GM12864 (cell line): ENCODE measurements around the gene MZF1.

Experiments used
- DNase-seq: peaks from one replicate; pipeline ENCODE4 v3.0.0-alpha.2; 2011; ENCODE audit warnings: low read depth
- H3K4me3 ChIP-seq: 2 replicates; pipeline ENCODE4 v1.5.1; 2011; ENCODE audit warnings: mild to moderate bottlenecking, low read depth, low read length, control low read depth
- TF ChIP-seq, protein P1 (sequence below): IDR thresholded peaks from 2 replicates; pipeline ENCODE4 v1.5.1; 2011; ENCODE audit warnings: low read depth, mild to moderate bottlenecking, moderate library complexity, low read length, control low read depth, inconsistent platforms; ENCODE audit errors: missing control alignments

The MZF1 gene

DNA sequence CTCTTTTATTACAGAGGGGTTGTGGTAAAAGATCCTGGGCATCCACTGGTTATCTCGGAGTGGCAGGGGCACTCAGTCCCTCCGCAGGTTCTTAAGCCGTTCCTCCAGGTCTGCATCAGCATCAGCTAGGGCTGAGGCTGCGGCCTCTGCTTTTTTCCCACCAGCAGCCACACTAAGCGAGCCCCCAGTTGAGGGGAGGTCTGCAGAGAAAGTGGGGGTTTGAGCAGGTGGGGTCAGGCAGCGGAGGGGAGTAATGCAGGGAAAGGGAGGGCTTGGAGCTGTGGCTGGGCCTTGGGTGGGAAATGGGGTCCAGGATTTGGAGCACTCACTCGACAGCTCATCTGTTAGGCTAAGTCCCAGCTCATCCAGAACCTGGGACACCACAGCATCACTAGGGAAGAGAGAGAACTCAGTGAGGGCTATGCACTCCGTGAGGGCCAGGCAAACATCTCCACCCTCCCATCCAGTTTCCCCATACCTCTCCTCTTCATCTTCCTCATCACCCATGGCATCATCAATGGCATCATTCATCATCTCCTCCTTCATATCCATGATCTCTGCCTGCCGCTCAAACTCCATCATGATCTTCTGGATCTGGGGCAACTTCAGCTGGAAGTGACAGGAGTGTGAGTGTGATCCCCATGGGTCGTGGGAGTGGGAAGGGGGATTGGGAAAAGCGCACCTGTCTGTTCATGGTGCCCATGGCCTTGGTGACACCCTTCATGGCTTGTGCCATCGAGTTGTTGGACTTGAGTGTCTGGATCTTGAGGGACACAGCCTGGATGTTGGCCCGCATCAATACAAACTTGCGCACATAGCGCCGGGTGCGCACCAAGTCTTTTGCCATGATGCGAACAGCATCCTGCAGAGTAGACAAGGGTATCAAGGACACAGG is 21.3 kb downstream of the MZF1 start:
- TF ChIP-seq, protein P1, sequence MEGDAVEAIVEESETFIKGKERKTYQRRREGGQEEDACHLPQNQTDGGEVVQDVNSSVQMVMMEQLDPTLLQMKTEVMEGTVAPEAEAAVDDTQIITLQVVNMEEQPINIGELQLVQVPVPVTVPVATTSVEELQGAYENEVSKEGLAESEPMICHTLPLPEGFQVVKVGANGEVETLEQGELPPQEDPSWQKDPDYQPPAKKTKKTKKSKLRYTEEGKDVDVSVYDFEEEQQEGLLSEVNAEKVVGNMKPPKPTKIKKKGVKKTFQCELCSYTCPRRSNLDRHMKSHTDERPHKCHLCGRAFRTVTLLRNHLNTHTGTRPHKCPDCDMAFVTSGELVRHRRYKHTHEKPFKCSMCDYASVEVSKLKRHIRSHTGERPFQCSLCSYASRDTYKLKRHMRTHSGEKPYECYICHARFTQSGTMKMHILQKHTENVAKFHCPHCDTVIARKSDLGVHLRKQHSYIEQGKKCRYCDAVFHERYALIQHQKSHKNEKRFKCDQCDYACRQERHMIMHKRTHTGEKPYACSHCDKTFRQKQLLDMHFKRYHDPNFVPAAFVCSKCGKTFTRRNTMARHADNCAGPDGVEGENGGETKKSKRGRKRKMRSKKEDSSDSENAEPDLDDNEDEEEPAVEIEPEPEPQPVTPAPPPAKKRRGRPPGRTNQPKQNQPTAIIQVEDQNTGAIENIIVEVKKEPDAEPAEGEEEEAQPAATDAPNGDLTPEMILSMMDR = no peak
- no peak for DNase-seq

DNA sequence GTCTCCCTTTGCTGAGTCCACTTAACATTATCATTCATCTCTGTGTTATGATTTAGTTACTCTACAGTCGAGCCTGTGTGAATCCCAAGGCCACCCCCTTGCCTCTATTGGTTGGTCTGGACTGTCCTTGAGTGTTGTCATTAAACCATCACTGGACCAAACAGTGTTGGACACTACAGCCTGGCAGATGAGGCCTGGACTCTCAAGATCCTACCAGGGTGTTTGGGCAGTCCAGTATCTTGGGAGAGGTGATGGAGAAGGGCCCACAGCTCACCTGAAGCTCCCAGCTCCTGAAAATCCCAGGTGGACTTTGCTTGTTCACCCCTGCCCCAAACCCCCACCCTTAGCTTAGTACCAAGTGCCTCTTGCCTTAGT is 22.0 kb downstream of the MZF1 start:
- DNase-seq = no peak
- TF ChIP-seq, protein P1 = no peak
- no peak overlapping the region for H3K4me3 ChIP-seq

More for the DNA sequence above, 21.3 kb downstream of the MZF1 start:
- H3K4me3 ChIP-seq = no peak overlapping the region

DNA sequence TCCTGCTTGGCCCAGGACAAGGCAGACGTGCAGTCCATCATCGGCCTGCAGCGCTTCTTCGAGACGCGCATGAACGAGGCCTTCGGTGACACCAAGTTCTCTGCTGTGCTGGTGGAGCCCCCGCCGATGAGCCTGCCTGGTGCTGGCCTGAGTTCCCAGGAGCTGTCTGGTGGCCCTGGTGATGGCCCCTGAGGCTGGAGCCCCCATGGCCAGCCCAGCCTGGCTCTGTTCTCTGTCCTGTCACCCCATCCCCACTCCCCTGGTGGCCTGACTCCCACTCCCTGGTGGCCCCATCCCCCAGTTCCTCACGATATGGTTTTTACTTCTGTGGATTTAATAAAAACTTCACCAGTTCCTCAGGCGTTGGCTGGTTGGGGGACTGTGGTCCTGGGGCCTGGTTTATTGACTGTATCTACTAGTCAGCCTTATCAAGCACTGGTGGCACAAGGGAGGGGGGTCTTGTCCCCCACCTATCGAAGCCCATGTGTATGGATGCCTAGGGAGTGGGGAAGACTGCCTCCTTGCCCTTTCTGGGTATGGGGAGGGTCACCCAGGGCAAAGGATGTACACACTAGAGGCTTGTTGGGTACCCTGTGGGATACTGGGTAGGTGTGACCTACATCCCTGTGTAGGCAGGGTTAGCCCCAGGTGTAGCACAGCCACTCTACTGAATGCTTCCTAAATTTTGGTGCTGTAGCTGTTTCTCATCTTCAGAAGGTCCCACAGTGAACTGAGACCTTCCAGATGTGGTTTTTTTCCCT is 22.6 kb downstream of the MZF1 start:
- H3K4me3 ChIP-seq = no peak overlapping the region
- TF ChIP-seq, protein P1 = no peak
- no peak for DNase-seq

DNA sequence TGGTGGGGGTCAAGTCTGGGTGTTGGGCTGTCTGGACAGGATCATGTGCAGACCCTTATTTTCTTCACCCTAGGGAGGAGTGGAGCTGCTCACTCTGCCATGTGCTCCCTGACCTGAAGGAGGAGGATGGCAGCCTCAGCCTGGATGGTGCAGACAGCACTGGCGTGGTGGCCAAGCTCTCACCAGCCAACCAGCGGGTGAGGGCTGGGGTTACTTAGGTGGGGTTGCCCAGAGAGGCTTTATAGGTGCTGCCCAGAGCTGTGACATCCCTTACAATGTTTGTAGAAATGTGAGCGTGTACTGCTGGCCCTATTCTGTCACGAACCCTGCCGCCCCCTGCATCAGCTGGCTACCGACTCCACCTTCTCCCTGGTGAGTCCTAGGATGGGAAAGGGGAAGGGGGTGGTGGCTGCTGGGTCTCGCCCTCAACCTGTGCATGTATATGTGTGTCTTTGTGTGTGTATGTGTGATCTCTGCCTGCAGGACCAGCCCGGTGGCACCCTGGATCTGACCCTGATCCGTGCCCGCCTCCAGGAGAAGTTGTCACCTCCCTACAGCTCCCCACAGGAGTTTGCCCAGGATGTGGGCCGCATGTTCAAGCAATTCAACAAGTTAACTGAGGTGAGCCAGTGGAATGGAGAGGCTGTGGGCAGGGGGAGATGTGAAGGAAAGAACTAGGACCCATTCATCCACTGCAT is 23.3 kb downstream of the MZF1 start:
- no peak overlapping the region for H3K4me3 ChIP-seq
- TF ChIP-seq, protein P1 = no peak
- DNase-seq = no peak

DNA sequence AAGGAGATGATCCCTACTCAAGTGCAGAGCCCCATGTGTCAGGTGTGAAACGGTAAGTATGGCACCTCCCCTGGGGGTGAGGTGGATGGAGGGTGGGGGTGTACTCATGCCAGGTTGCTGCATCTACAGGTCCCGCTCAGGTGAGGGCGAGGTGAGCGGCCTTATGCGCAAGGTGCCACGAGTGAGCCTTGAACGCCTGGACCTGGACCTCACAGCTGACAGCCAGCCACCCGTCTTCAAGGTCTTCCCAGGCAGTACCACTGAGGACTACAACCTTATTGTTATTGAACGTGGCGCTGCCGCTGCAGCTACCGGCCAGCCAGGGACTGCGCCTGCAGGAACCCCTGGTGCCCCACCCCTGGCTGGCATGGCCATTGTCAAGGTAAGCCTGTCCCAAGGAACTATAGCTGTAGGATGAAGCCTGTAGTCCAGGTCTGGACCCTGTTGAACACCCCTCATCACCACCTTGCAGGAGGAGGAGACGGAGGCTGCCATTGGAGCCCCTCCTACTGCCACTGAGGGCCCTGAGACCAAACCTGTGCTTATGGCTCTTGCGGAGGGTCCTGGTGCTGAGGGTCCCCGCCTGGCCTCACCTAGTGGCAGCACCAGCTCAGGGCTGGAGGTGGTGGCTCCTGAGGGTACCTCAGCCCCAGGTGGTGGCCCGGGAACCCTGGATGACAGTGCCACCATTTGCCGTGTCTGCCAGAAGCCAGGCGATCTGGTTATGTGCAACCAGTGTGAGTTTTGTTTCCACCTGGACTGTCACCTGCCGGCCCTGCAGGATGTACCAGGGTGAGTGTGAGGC is 24.1 kb downstream of the MZF1 start:
- H3K4me3 ChIP-seq = no peak overlapping the region
- TF ChIP-seq, protein P1 = no peak
- no peak for DNase-seq

DNA sequence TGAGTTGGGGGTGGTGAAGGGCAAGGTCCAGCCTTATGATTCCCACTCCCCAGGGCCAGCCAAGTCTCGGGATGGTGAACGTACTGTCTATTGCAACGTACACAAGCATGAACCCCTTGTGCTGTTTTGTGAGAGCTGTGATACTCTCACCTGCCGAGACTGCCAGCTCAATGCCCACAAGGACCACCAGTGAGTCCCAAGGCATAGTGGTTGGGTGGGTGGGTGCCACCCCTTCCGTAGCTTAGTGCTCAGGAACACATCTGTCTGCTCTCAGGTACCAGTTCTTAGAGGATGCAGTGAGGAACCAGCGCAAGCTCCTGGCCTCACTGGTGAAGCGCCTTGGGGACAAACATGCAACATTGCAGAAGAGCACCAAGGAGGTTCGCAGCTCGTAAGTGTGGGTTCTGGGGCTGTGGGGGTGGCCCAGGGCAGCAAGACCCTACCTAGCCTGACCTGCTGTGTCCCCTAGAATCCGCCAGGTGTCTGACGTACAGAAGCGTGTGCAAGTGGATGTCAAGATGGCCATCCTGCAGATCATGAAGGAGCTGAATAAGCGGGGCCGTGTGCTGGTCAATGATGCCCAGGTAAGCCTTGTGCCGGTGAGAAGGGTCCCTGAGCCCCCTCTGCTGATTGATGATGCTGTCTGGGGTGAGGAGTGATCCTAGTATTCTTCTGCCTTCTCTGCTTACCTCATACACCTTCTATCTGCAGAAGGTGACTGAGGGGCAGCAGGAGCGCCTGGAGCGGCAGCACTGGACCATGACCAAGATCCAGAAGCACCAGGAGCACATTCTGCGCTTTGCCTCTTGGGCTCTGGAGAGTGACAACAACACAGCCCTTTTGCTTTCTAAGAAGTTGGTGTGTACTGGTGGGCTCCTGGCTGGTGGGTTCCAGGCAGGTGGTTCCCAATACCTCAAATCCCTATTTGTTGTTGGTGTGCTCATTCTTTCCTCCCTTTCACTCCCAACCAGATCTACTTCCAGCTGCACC is 25.5 kb downstream of the MZF1 start:
- TF ChIP-seq, protein P1 = no peak
- no peak for DNase-seq
- no peak overlapping the region for H3K4me3 ChIP-seq
